ENCODE data around the gene PCNX4.

Gene PCNX4

DNA sequence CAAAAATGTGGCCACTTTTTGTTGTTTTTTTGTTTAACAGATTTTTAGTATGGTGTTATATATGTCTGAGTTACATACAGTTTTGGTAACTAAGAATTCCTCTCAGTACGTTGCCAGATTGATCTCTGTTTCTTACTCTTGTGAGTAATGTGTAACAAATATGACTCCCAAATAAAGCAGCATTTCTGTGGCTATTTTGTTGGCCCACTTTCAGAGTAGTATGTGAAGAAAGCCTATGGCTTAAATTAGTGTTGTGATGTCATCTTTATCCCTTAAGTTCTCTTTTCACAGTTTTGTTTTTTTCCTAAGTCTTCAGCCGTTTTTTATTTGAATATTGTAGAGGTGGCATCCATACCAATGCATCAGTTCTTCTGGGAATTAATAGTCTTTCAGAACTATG, 10.7 kb downstream of the PCNX4 start:
- no peak for DNase-seq (ENCODE audit: low spot score)

DNA sequence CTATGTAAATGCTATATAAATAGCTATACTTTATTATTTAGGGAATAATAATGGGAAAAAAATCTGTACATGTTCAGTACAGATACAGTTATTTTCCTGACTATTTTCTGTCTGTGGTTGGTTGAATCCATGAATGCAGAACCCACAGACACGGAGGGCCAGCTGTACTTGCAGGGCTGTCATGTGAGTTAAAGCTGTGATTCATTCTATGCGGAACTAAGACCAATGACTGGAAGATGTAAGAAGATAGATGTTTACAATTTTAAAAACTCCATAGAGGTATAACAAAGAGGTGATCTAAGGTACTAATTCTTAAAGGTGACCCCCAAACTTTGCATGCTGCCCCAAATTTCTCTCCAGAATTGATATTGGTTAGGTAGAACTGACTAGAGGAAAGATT, 14.6 kb downstream of the PCNX4 start:
- DNase-seq (ENCODE audit: low spot score): no peak

DNA sequence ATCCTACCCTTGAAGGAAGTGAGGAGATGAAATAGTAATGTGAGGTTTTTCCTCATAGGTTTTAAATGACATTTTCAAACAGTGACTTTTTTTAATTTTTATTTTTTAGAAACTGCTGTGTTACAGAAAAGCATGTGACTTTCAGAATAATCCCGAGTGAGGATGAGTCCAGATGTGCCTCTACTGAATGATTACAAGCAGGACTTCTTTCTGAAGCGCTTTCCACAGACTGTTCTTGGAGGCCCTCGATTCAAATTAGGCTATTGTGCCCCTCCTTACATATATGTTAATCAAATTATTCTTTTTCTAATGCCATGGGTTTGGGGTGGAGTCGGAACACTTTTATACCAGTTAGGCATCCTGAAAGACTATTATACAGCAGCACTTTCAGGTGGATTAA, 15.8 kb downstream of the PCNX4 start:
- no peak for DNase-seq (ENCODE audit: low spot score)

DNA sequence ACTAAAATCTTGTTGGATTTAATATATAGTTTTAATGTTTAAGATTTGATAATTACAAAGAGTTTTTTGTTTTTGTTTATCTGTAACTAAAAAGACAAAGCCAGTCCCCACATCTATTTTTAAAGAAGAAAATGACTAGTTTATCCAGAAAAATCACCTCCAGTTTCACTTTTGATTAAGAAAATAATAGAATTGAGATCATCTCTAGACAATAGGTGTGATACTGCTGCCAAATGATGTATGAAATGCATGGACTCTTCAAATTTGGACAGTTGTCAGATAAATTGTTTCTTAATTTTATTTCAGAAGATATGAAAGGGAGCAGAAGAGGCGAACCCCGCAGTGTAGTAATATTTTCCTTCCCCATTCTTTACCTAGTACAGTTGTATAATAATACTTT, 20.0 kb downstream of the PCNX4 start:
- DNase-seq (ENCODE audit: low spot score): no peak

DNA sequence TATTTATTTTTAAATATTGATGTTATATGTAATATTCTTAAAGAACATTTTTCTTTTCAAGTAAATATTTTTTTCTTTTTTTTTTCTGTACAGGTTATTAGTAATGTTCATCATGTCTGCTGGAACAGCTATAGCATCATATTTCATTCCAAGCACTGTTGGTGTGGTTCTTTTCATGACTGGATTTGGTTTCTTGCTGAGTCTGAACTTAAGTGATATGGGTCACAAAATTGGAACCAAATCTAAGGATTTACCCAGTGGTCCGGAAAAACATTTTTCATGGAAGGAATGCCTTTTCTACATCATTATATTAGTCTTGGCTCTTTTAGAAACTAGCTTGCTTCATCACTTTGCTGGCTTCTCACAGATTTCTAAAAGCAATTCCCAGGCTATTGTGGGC, 23.2 kb downstream of the PCNX4 start:
- DNase-seq (ENCODE audit: low spot score): no peak

DNA sequence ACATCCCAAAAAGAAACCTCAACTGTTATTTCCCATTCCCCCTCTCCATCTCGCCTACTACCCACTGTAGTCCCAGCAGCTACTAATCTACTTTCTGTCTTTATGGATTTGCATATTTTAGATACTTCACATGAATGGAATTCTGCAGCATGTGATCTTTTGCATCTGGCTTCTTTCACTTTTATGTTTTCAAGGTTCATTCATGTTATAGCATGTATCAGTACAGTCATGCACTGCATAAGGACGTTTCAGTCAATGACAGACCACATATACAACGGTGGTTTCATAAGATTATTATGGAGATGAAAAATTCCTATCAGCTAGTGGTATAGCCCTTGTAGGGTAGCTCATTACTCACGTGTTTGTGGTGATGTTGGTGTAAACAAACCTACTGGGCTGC, 24.5 kb downstream of the PCNX4 start:
- DNase-seq (ENCODE audit: low spot score): no peak

DNA sequence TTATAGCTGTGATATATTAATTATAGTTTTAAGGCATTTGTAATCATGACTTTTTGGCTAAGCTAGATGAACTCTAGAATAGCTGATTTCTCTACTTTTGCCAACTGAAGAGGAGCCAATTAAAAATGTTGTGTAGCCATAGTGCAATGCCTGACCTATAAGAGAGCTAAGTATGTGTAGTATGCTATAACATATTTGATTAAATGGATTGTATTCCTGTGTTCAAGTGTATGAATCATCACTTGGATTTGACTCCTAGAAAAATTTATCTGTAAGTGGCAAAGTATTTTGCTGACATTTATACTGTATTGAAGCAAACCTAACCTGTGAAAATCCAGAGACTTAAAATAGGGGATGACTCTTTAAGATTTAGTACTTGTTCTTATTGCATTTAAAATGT, 34.2 kb downstream of the PCNX4 start:
- DNase-seq (ENCODE audit: low spot score): no peak

DNA sequence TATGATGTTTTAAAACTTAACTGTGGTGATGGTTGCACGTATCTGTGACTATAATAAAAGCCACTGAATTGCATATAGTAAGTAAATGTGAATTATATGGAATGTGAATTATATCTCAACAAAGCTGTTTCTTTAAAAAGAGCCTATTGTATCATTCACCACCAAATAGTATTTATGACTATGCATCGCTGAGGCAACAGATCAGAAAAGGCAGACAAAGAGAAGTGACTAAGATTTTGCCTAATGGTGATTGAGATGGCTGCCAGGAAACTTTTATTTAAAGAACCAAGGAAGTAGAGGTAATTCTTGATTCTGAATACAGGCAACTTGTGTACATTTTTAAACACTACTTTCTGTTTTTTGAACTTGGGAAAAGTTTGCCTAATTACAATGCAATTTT, 41.8 kb downstream of the PCNX4 start:
- DNase-seq (ENCODE audit: low spot score): no peak

DNA sequence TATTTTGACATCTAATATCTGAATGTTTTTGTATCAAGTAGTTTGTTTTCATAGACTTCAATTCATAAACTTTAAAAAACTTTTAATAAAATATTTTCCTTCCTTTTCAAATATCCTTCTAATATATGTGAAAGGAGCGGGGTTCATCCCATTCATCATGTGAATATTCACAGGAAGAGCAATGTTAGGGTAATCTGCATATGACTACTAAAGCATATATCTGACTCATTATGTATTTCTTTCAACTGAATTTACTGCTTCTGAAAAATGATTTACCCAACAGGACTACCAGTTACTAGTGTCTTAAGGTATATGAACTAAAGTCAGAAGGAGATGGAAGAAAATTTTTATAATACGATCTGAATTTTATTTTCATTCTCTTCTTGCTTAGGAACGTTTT, 43.0 kb downstream of the PCNX4 start:
- DNase-seq (ENCODE audit: low spot score): no peak

DNA sequence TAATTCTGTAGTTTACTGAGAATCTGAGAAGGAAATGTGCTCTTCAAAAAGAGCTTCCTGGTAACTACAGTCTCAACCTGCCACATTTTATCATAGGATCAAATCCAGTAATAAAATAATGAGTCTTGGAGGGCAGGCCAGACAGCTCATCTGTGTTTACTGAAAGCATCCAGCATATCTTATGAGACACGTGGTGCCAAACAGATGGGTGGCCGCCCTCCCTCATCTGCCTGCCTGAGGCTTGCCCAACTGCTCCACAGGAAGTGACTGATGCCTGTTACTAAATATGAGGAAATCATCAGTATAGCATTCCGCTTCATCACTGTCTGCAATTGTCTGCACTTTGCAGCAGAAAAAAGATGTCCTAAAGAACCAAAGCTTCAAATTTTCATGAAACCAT, 60.0 kb downstream of the PCNX4 start:
- peak; percentile 61 for DNase-seq (ENCODE audit: low spot score)

DNA sequence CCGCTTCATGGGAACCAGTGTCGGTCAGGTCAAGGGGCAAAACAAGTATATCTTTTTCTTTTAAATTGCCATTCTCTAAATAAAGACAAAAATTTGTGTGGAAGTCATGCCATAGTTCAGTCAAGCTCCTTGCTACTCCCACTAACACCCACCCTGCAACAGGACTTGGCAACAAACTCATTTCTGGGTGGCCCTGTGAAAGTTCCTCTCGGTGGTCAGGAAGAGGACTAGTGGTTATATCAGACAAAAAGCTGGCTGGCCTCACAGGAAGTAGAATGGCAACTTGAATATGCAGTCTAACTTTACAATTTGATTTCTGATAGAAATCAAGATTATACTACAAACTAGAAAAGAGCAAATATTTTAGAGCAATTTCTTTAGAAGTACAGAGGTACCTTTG, 62.3 kb downstream of the PCNX4 start:
- no peak for DNase-seq (ENCODE audit: low spot score)

DNA sequence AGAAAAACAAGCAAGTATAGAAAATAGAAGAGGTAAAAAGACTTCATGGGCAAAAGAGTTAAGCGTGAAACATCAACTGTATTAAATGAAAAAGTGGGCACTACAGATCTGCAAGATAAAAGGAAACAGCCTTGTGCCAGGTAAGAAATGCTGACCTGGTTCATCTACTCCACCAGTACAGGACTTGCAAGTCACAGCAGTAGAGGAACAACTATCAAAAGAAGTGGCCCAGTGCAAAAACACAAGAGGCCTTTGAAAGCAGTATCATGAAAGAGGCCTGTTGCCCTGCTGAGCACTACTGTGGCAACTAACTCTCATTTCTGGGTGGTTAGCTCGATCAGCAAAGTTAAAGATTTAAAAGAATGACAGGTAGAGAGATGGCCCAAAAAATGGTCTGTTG, 62.9 kb downstream of the PCNX4 start:
- DNase-seq (ENCODE audit: low spot score): no peak

DNA sequence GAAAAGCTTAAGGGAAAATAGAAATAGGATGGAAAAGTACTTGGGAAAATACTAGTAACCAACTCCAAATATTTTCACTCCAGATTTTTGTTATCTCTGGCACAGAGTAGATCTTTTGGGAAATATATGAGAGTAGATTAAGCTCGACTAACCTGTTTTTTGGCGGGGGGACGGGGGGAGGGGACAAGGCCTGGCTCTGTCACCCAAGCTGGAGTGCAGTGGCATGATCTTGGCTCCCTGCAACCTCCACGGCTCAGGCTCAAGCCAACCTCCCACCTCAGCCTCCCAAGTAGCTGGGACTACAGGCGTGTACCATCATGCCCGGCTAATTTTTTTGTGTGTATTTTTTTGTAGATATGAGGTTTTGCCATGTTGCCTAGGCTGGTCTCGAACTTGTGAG, 68.7 kb downstream of the PCNX4 start:
- no peak for DNase-seq (ENCODE audit: low spot score)

DNA sequence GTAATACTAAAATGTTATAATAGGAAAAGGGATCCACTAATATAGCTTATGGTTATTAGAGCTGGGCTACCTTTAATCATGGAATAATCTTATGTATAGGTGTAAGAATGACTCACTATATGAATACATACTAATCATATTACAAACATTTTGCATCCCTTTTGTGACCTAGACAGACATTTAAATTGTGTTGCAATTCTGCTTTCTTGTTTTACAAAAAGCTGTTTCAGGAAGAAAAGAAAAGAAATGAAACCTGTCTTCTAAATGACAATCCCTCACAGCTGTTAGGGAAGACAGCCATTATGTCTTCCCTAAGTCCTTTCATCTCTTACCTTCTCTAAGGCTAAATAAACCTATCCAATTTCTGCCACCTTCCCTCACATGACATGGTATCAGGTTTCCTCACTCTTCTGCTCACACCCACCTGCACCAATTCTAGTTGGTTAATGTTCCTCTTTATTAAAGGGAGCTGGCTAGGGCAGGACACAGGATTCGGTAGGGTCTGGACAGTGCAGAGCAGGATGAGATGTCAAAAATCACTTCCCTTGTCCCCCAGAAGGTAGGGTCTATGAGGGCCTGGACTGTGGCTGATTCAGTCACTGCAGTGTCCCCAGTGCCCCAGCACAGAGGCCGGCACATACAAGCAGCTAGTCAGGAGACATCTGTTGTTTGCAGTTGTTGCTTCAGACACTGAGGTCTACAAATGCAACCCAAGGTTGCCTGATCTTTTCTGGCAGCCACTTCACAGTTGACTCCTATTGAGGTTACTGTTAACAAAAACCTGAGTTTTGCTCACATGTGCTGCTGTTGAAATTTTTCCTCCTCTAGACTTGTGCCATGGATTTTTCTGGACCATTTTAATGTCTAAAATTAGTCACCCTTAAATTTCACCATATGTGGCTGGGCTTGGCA, 69.7 kb downstream of the PCNX4 start:
- DNase-seq (ENCODE audit: low spot score): no peak

DNA sequence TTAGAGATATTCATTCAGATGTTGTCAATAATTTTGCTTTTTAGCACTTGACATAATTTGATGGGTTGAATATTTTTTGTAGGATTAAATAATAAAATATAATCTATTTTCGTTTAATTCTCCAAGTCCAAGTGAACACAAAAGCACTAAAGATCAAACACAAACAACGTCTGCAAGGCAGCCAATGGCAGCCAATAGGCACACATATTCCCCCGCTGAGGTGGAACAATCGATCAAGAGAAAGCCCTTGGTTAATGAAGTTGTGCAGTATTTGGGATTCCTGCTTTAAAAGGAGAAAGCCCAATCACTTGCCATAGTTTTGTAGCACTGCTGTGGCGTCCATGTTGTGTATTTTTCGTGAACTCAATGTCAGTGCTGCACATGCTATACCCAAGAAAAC, 72.0 kb downstream of the PCNX4 start:
- DNase-seq (ENCODE audit: low spot score): no peak

DNA sequence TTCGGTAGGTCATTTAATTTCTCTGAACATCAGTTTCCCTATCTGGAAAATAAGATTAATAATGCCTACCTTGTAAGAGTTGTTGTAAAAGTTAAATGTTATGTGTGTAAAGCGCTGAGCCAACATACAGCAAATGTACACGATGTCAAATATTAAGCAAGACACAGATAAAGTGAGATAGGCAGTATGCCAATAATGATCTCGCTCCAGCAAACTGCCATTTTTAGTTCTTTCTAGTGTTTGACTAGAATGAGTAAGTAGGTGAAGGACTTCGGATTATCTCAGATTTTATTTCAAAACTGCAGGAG, 72.6 kb downstream of the PCNX4 start:
- no peak for DNase-seq (ENCODE audit: low spot score)

DNA sequence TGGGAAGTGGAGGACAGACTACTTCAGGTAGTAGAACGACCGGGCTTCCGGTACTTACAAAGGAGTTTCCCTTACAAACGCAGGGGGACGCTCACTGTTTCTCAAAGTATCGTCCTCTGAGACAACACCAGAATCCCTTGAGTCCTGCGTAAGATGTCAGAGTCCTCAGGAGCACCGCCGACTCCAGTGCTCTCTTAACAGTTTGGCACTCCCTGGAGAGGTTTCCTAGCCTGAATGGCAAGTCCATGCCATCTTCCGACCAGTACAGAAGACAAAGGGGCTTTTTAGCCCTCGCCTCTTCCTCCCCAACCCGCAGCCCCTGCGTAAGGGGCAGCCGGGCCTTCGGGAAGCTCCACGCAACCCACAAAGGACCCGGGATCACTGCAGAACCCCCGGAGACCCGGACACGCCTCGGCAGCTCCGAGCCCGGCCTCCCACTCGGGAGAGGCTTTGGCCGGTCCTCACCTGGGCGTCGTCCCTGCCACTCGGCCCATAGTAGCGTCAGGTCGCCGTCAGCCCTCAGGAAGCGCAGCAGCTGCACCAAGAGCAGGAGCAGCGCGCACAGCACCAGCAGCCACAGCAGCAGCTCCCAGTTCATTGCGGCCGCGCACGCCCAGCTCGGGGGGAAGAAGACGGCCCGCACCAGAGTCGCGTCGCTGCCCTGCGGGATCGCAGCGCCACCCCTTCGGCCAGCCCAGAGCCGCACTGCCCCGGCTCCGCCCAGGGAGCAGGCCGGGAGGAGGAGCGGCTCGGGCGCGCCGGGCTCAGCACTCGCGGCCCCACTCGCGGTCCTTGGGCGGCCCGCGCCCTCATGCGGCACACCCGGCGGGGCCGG, 73.2 kb downstream of the PCNX4 start, which contains the start of gene DHRS7:
DHRS7 (minus strand) TSS at position 687 of the 835 bp plus-strand sequence; CDS start at position 598, 89 bp downstream.
- peak; percentile 80 for DNase-seq (ENCODE audit: low spot score)

DNA sequence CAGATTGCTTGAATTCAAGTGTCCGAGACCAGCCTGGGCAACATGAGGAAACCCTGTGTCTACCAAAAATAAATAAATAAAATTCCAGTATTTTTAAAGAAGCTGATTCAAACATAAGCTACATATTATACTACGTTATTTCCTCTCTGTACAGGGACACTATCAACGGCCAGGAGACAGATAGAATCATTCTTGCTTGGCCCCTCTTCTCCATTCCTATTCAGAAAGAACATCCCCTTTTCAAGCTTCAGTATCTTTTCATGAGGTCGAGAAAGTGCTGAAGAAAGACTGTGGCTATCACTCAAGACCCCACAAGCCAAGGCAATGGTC, 73.8 kb downstream of the PCNX4 start:
- no peak for DNase-seq (ENCODE audit: low spot score)

DNA sequence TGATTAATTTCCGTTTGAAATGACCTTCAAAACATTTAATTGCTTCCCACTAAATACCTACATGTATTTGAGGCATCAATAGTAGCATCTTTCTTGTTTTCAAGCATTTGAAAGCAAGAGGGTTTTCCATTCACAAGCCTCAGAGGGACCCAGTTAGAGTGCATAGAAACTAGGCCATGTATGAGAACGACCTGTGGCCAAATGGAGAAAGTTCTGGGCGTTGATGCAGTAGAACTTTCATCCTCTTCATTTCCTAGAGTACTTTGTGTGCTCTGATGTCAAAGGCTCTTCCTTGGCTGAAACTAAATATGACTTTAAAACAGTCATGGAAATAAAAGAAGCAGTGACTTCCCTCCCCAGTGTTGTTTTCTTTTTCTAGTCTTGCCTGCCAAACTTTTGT, 74.4 kb downstream of the PCNX4 start:
- no peak for DNase-seq (ENCODE audit: low spot score)

DNA sequence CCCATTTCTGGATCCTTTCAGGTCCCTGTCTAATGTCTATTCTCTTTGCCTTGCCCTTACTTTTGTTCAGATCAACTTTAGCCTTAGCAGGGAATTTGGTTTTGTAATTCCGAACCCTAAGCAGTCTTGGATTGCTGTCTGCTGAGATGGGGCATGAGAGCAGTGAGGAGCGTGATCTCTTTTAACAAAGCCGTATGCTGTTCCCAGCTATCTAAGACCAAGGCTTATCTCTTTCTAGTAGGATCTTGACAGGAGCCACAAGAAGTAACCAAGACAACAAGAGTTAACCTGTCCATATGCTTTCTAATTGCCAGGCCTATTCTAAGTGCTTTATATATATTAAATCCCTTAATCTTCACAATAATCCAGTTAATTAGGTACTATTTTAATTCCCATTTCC, 78.0 kb downstream of the PCNX4 start:
- DNase-seq (ENCODE audit: low spot score): no peak

DNA sequence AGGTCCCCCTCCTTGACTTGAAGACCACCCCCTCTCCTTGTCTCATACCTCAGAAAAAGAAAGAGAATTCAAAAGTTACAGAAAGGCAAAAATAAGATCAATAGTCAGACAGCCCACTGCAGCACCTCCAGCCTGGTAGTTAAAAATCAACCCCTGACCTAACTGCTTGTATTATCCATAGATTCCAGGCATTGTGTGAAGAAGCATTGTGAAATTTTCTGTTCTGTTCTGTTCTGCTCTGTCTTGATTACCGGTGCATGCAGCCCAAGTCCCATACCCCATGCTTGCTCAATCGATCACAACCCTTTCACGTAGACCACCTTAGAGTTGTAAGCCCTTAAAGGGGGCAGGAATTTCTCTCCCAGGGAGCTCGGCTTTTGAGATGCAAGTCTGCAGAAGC, 79.2 kb downstream of the PCNX4 start:
- no peak for DNase-seq (ENCODE audit: low spot score)

DNA sequence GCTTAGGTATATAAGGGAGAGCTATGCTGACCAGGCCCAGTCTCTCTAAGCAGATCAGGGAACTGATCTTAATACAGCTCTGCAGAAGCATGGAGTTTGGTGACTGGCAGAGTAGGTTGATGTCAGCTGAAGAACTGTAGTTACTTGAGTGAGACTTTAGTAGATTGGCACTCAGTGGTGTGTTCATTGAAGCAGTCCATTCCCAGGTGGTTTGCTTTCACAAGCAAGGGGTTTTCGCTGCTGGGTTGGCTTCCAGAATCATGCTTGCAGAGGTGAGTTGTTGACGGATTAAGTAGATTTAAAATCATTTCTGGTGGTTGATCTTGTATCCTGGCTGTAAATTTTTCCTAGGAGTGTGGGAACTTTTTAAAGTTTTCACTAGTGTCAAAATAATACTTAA, 80.0 kb downstream of the PCNX4 start:
- DNase-seq (ENCODE audit: low spot score): no peak
